Measurements from ENCODE around the gene SMARCB1.

- TF ChIP-seq MAX (IDR thresholded peaks at IDR 0.05; ENCODE audit: low read depth, low read length) (no peak), POLR2A (IDR thresholded peaks at IDR 0.05; ENCODE audit: extremely low read depth, insufficient read length) (no peak), CTCF (IDR thresholded peaks at IDR 0.05; ENCODE audit: low read depth, low read length) (peak; percentile 88)
Measured at GRCh38 chr22:23849009-23850006, 62.5 kb downstream of the SMARCB1 start.
